Fibroblast of lung (primary cell): ENCODE measurements around the gene DLGAP1. TPM values are rescaled to one million over a fixed set of nuclear protein-coding genes. Genes with fewer than 3 reads are reported as not detected.

Experiments used
- DNase-seq, 2 donors: peaks; one replicate each; pipeline versions ENCODE4 v3.0.0 to v3.0.0-alpha.2; 2010; ENCODE audit warnings: low read depth in 2 of 2
- H2AFZ ChIP-seq: 2 replicates; pipeline ENCODE4 v1.5.1; 2012; ENCODE audit warnings: low read length, control low read depth, inconsistent platforms
- H3K27ac ChIP-seq: 2 replicates; pipeline ENCODE4 v1.5.1; 2011; ENCODE audit warnings: low read length, control low read depth; ENCODE audit not compliant: insufficient read depth
- H3K27me3 ChIP-seq: 2 replicates; pipeline ENCODE4 v1.5.1; 2011; ENCODE audit warnings: mild to moderate bottlenecking, low read length; ENCODE audit not compliant: control insufficient read depth, insufficient read depth
- H3K36me3 ChIP-seq: 2 replicates; pipeline ENCODE4 v1.5.1; 2011; ENCODE audit warnings: low read length; ENCODE audit not compliant: control insufficient read depth, insufficient read depth
- H3K4me1 ChIP-seq: 2 replicates; pipeline ENCODE4 v1.5.1; 2011; ENCODE audit warnings: low read length; ENCODE audit not compliant: control insufficient read depth, insufficient read depth; ENCODE audit errors: extremely low read depth
- H3K4me2 ChIP-seq: 2 replicates; pipeline ENCODE4 v1.5.1; 2011; ENCODE audit warnings: low read length, control low read depth; ENCODE audit not compliant: insufficient read depth; ENCODE audit errors: extremely low read depth
- H3K4me3 ChIP-seq, 4 experiments: fragments of 200-600 bp in 1 of 4; sonication (generic) in 1 of 4; replicated peaks in 1 of 4; 2 replicates each; pipeline ENCODE4 v1.5.1; 2011 to 2016; ENCODE audit warnings: low read length in 4 of 4, low read depth in 3 of 4, mild to moderate bottlenecking in 3 of 4, control low read depth in 2 of 4, inconsistent platforms in 1 of 4, mixed read lengths in 1 of 4; ENCODE audit not compliant: insufficient read depth in 1 of 4; ENCODE audit errors: control extremely low read depth in 1 of 4
- H3K79me2 ChIP-seq: 2 replicates; pipeline ENCODE4 v1.5.1; 2012; ENCODE audit warnings: mild to moderate bottlenecking, low read length, inconsistent platforms; ENCODE audit not compliant: control insufficient read depth, insufficient read depth
- H3K9ac ChIP-seq: 2 replicates; pipeline ENCODE4 v1.5.1; 2011; ENCODE audit warnings: mild to moderate bottlenecking, low read length, control low read depth; ENCODE audit not compliant: insufficient read depth
- H3K9me3 ChIP-seq: 2 replicates; pipeline ENCODE4 v1.5.1; 2012; ENCODE audit warnings: low read depth, low read length; ENCODE audit not compliant: control insufficient read depth, insufficient read depth
- H4K20me1 ChIP-seq: 2 replicates; pipeline ENCODE4 v1.5.1; 2011; ENCODE audit warnings: low read length; ENCODE audit not compliant: control insufficient read depth, insufficient read depth; ENCODE audit errors: extremely low read depth
- CTCF ChIP-seq, 2 donors: IDR thresholded peaks in 1 of 2; conservative IDR thresholded peaks in 1 of 2; 1 replicate in 1 of 2; 2 replicates in 1 of 2; pipeline ENCODE4 v1.5.1; 2011 to 2012; ENCODE audit warnings: low read length in 2 of 2, control low read depth in 1 of 2, inconsistent platforms in 1 of 2, low read depth in 1 of 2, mild to moderate bottlenecking in 1 of 2
- EZH2 ChIP-seq: IDR thresholded peaks from 2 replicates; pipeline ENCODE4 v1.5.1; 2012; ENCODE audit warnings: low read length, control low read depth, mild to moderate bottlenecking; ENCODE audit errors: missing control alignments
- polyA plus RNA-seq, 2 donors: library from polyadenylated mRNA; depleted of rRNA in 1 of 2; stranded (reverse) in 1 of 2; unstranded in 1 of 2; fragments of >200 nt; gene quantifications; 2 replicates each; pipeline ENCODE4 v1.2.1, GENCODE V29; 2011 to 2012; ENCODE audit warnings: missing spikeins in 1 of 2
- total RNA-seq: library from RNA; depleted of rRNA; stranded (reverse); fragments of >200 nt; gene quantifications from 2 replicates; pipeline ENCODE4 v1.2.1, GENCODE V29; 2014

DLGAP1 gene
- total and polyA plus RNA-seq, 2 donors (not counting 1 experiment from before 2014, with no cell fraction given): 0.16 to 0.17 TPM

- DNase-seq: no peak
- Histone ChIP-seq H3K27me3 (no peaks in the 10 kb centered on the region), H3K4me2 (no peak overlapping the region), H3K36me3 (no peaks in the 10 kb centered on the region), H3K4me1 (no peaks in the 10 kb centered on the region), H3K4me3 (no peak overlapping the region), H3K79me2 (no peaks in the 10 kb centered on the region), H3K27ac (no peak overlapping the region), H4K20me1 (no peaks in the 10 kb centered on the region), H3K9ac (no peak overlapping the region), H3K9me3 (no peaks in the 10 kb centered on the region), H2AFZ (no peak overlapping the region)
- TF ChIP-seq CTCF (conservative IDR thresholded peaks at IDR 0.05 in 1 of 2, IDR thresholded peaks at IDR 0.05 in 1 of 2; ENCODE audit: low read depth in 1 of 2, low read length in 2 of 2): no peak
- no peak for TF ChIP-seq EZH2
Measured at GRCh38 chr18:3845161-3845560, 609.9 kb downstream of the DLGAP1 start.

- TF ChIP-seq EZH2 (no peak), CTCF (conservative IDR thresholded peaks at IDR 0.05 in 1 of 2, IDR thresholded peaks at IDR 0.05 in 1 of 2; ENCODE audit: low read depth in 1 of 2, low read length in 2 of 2) (no peak)
- no peak overlapping the region for H3K4me3 ChIP-seq
- H3K4me2 ChIP-seq: no peak overlapping the region
- DNase-seq: no peak
- no peaks in the 10 kb centered on the region for H3K79me2 ChIP-seq
- H3K4me1 ChIP-seq: no peaks in the 10 kb centered on the region
- no peaks in the 10 kb centered on the region for H4K20me1 ChIP-seq
- no peaks in the 10 kb centered on the region for H3K36me3 ChIP-seq
- no peak overlapping the region for H2AFZ ChIP-seq
- H3K27ac ChIP-seq: no peak overlapping the region
- H3K9me3 ChIP-seq: no peaks in the 10 kb centered on the region
- H3K9ac ChIP-seq: no peak overlapping the region
- no peaks in the 10 kb centered on the region for H3K27me3 ChIP-seq
Measured at GRCh38 chr18:3842844-3843243, 612.3 kb downstream of the DLGAP1 start.

GRCh38 chr18:3840766-3841165, 614.3 kb downstream of the DLGAP1 start:
- Histone ChIP-seq H4K20me1 (no peaks in the 10 kb centered on the region), H3K79me2 (no peaks in the 10 kb centered on the region), H3K36me3 (no peaks in the 10 kb centered on the region), H3K4me1 (no peaks in the 10 kb centered on the region), H3K4me2 (no peak overlapping the region), H3K27ac (no peak overlapping the region), H3K9ac (no peak overlapping the region), H3K9me3 (no peaks in the 10 kb centered on the region), H3K27me3 (peaks cover 4% of the 10 kb centered on the region), H3K4me3 (no peak overlapping the region), H2AFZ (no peak overlapping the region)
- DNase-seq: no peak
- TF ChIP-seq EZH2 (no peak), CTCF (conservative IDR thresholded peaks at IDR 0.05 in 1 of 2, IDR thresholded peaks at IDR 0.05 in 1 of 2; ENCODE audit: low read depth in 1 of 2, low read length in 2 of 2) (no peak)
